Transverse colon (tissue), 4 donors: ENCODE data around the gene ACAP3. TPM values are rescaled to one million over a fixed set of nuclear protein-coding genes. Genes with fewer than 3 reads are reported as not detected.

Experiments
- DNase-seq: peaks from one replicate; pipeline ENCODE4 v3.0.0-alpha.2; 2019
- H3K27ac ChIP-seq, 4 donors: fragments of 200-600 bp; sonication (generic); 2 replicates each; pipeline ENCODE4 v1.5.1; 2016 to 2018; ENCODE audit warnings: inconsistent platforms in 4 of 4
- H3K27me3 ChIP-seq: fragments of 200-600 bp; sonication (generic); 2 replicates; pipeline ENCODE4 v1.5.1; 2017; ENCODE audit warnings: inconsistent platforms
- H3K36me3 ChIP-seq, 4 donors: fragments of 200-600 bp; sonication (generic); 2 replicates each; pipeline ENCODE4 v1.5.1; 2017 to 2019; ENCODE audit warnings: inconsistent platforms in 4 of 4
- H3K4me1 ChIP-seq, 4 donors: fragments of 200-600 bp; sonication (generic); 2 replicates each; pipeline ENCODE4 v1.5.1; 2017 to 2020; ENCODE audit warnings: inconsistent platforms in 4 of 4
- H3K4me3 ChIP-seq, 4 donors: fragments of 200-600 bp; sonication (generic); 1 replicate in 1 of 4; 2 replicates in 3 of 4; pipeline versions ENCODE4 v1.5.1 to v1.6.1; 2017 to 2019; ENCODE audit warnings: inconsistent platforms in 4 of 4
- H3K9me3 ChIP-seq, 2 donors: fragments of 200-600 bp; sonication (generic); 2 replicates each; pipeline ENCODE4 v1.5.1; 2017 to 2019; ENCODE audit warnings: inconsistent platforms in 2 of 2
- CTCF ChIP-seq, 5 experiments: fragments of 200-600 bp in 3 of 5; fragments of 450-650 bp in 2 of 5; sonication (generic) in 3 of 5; IDR thresholded peaks; 1 replicate in 2 of 5; 2 replicates in 3 of 5; pipeline ENCODE4 v1.5.1; 2016 to 2017; ENCODE audit warnings: antibody characterized with exemption in 5 of 5, inconsistent platforms in 3 of 5, mild to moderate bottlenecking in 2 of 5, moderate library complexity in 1 of 5
- EP300 ChIP-seq: sonication (generic); formaldehyde crosslinking; IDR thresholded peaks from one replicate; pipeline ENCODE4 v1.6.1; 2017; ENCODE audit warnings: antibody characterized with exemption, low read depth
- POLR2A ChIP-seq: fragments of 450-650 bp; IDR thresholded peaks from one replicate; pipeline ENCODE4 v1.6.1; 2016; ENCODE audit warnings: antibody characterized with exemption, mild to moderate bottlenecking, moderate library complexity
- POLR2AphosphoS5 ChIP-seq, 3 donors: sonication (generic); formaldehyde crosslinking; IDR thresholded peaks; one replicate each; pipeline ENCODE4 v1.6.1; 2016; ENCODE audit warnings: antibody characterized with exemption in 3 of 3
- WGBS, 2 donors: methylation state at CpG; one replicate each; pipeline ENCODE4 v1.1.5; 2018; ENCODE audit warnings: low coverage in 1 of 2; 5-methylcytosine and 5-hydroxymethylcytosine counted together
- in situ Hi-C, 4 donors: fragments of 200-750 bp; cut with MboI; loops; one replicate each; pipeline versions ENCODE4 v1.15.0 to v1.15.1; 2017; ENCODE audit warnings: low sequenced_read_pairs in 3 of 4, low pct_ligation_motif_present in 1 of 4, low pct_unique_long_range_greater_than_20kb in 1 of 4
- intact Hi-C: fragments of 100-400 bp; cut with DNase I; formaldehyde crosslinking; loops from one replicate; pipeline ENCODE4 v1.15.1; 2023; ENCODE audit warnings: low total_unique reads
- total RNA-seq, 4 donors: library from RNA; depleted of rRNA; stranded (reverse); fragments of >200 nt; gene quantifications; one replicate each; pipeline ENCODE4 v1.1.0, GENCODE V29; 2016

The ACAP3 gene
- total RNA-seq, 4 donors from 2014 or later: 52.4 to 190 (median 99.5) TPM

- Histone ChIP-seq H3K36me3 (peaks cover 0 to 3% (median 0%) of the 10 kb centered on the region in 4 donors), H3K9me3 (no peaks in the 10 kb centered on the region), H3K4me3 (no peak overlapping the region), H3K27ac (no peak overlapping the region), H3K27me3 (peaks cover 2% of the 10 kb centered on the region), H3K4me1 (peaks cover 0 to 12% (median 9%) of the 10 kb centered on the region in 4 donors)
- in situ Hi-C loops: no loop called here
- intact Hi-C loops: no loop called here
- TF ChIP-seq POLR2A (no peak), EP300 (no peak), POLR2AphosphoS5 (IDR thresholded peaks at IDR 0.05) (no peak), CTCF (IDR thresholded peaks at IDR 0.05) (no peak)
- 91% methylated on average over 29 of the region's 32 CpGs; no CpG with 5 or more reads in 1 of the 2 donors for WGBS, 2 donors
- DNase-seq: no peak
Measured at GRCh38 chr1:1336931-1337792, 29.4 kb upstream of the ACAP3 start.

GRCh38 chr1:1336446-1336845, 28.7 kb upstream of the ACAP3 start:
- no peak for TF ChIP-seq CTCF (IDR thresholded peaks at IDR 0.05)
- TF ChIP-seq POLR2AphosphoS5 (IDR thresholded peaks at IDR 0.05): no peak
- no peak overlapping the region for H3K27ac ChIP-seq
- no peak overlapping the region for H3K4me3 ChIP-seq
- peaks cover 9% of the 10 kb centered on the region for H3K27me3 ChIP-seq
- peaks cover 2 to 12% (median 9%) of the 10 kb centered on the region in 4 donors for H3K4me1 ChIP-seq
- in situ Hi-C loops: no loop called here
- intact Hi-C loops: no loop called here
- no peak for DNase-seq
- H3K9me3 ChIP-seq: no peaks in the 10 kb centered on the region
- WGBS, 2 donors: 92% methylated on average over 26 of the region's 26 CpGs; no CpG with 5 or more reads in 1 of the 2 donors
- peaks cover 0 to 3% (median 0%) of the 10 kb centered on the region in 4 donors for H3K36me3 ChIP-seq

GRCh38 chr1:1335792-1336248, 28.1 kb upstream of the ACAP3 start:
- 82% methylated on average over 17 of the region's 21 CpGs; no CpG with 5 or more reads in 1 of the 2 donors for WGBS, 2 donors

More at GRCh38 chr1:1335792-1336248, 28.1 kb upstream of the ACAP3 start:
- peaks cover 3 to 15% (median 13%) of the 10 kb centered on the region in 4 donors for H3K4me1 ChIP-seq
- no peak for DNase-seq
- in situ Hi-C loops (no loop called here), intact Hi-C loops (no loop called here)
- no peak overlapping the region for H3K4me3 ChIP-seq
- no peaks in the 10 kb centered on the region for H3K9me3 ChIP-seq
- TF ChIP-seq EP300: no peak
- no peak for TF ChIP-seq POLR2AphosphoS5 (IDR thresholded peaks at IDR 0.05)
- TF ChIP-seq CTCF (IDR thresholded peaks at IDR 0.05): no peak
- no peak for TF ChIP-seq POLR2A
- no peak overlapping the region for H3K27ac ChIP-seq
- H3K36me3 ChIP-seq: peaks cover 0 to 3% (median 0%) of the 10 kb centered on the region in 4 donors
- H3K27me3 ChIP-seq: peaks cover 12% of the 10 kb centered on the region
